Measurements from ENCODE around the gene JPT1. TPM values are rescaled to one million over a fixed set of nuclear protein-coding genes. Genes with fewer than 3 reads are reported as not detected.

Gene JPT1
- total and polyA plus RNA-seq, 2 donors (not counting 3 experiments of a cell fraction or from before 2014, with no cell fraction given): 212 to 352 TPM

DNA sequence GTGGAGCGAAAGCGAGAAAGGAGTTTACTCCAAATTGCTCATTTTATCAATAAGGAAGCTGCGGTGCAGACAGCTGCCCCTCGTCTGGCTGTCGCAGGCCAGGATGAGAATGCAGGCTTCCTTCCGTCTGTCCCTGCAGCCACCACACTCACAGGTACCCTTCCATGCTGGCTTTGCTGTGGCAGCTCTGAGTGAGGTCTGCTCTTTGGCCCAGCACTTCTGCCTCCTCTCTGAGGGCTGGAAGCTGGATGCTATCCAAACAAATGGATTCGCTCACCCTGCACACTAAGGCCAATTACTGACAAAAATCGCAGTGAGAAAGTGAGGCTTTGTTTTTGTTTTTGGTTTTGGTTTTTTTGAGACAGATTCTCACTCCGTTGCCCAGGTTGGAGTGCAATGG, 37.6 kb downstream of the JPT1 start:
- H3K9ac ChIP-seq (replicated peaks; ENCODE audit: extremely low read depth, insufficient read depth, low read length): no peak overlapping the region
- FAIRE-seq (no peak), DNase-seq (ENCODE audit: low read depth, low spot score) (no peak)
- no peaks in the 10 kb centered on the region for H4K20me1 ChIP-seq (replicated peaks; ENCODE audit: control insufficient read depth, extremely low read depth, insufficient read depth, low read length)
- dilution Hi-C loops (cut with MboI; ENCODE audit: extremely low pct_ligation_motif_present, low sequenced_read_pairs) (no loop called here), intact Hi-C loops (cut with micrococcal nuclease) (no loop called here)
- H3K4me1 ChIP-seq (ENCODE audit: control insufficient read depth, extremely low read depth, insufficient read depth, low read length): peaks cover 7% of the 10 kb centered on the region
- no TSS peak for BruUV-seq (replicated peaks)
- no peak overlapping the region for H2AFZ ChIP-seq (ENCODE audit: low read depth, low read length)
- CTCF ChIA-PET: interaction anchor here (0.6 to 5.5 kb wide), 6 partner anchors 9 to 86 kb away, joined by 3 to 257 read pairs (median 6); partner anchors contain the start of genes NT5C and NUP85
- H3K79me2 ChIP-seq (ENCODE audit: control insufficient read depth, insufficient read depth, low read length): no peaks in the 10 kb centered on the region
- peaks cover 2 to 3% of the 10 kb centered on the region in 2 experiments for H3K36me3 ChIP-seq (ENCODE audit: control insufficient read depth in 2 of 2, extremely low read depth in 1 of 2, insufficient read depth in 2 of 2, low read length in 2 of 2)
- no peaks in the 10 kb centered on the region for H3K27me3 ChIP-seq (ENCODE audit: control insufficient read depth in 2 of 2, insufficient read depth in 2 of 2, low read length in 2 of 2)
- H3K4me3 ChIP-seq (replicated peaks in 1 of 3; ENCODE audit: insufficient read depth in 1 of 3, low read depth in 1 of 3, low read length in 3 of 3): no peak overlapping the region
- H3K9me1 ChIP-seq (replicated peaks; ENCODE audit: control insufficient read depth, extremely low read depth, insufficient read depth, low read length): no peaks in the 10 kb centered on the region
- H3K4me2 ChIP-seq (ENCODE audit: insufficient read depth, low read length): no peak overlapping the region
- H3K27ac ChIP-seq (ENCODE audit: insufficient read depth, low read depth, low read length): no peak overlapping the region
- H3K9me3 ChIP-seq (replicated peaks; ENCODE audit: control insufficient read depth, insufficient read depth, low read length): no peaks in the 10 kb centered on the region
- TF ChIP-seq EZH2 (IDR thresholded peaks at IDR 0.05; ENCODE audit: borderline replicate concordance, low read depth, low read length, severe bottlenecking) (no peak), POLR2A (IDR thresholded peaks at IDR 0.05; ENCODE audit: low read depth, low read length) (no peak), POLR2AphosphoS5 (IDR thresholded peaks at IDR 0.05; ENCODE audit: insufficient read depth, low read depth, low read length) (no peak), GATA2 (IDR thresholded peaks at IDR 0.05; ENCODE audit: insufficient read depth, insufficient read length, low read depth, low read length) (no peak), CTCF (IDR thresholded peaks at IDR 0.05; ENCODE audit: extremely low read depth in 1 of 2, insufficient read depth in 1 of 2, low read depth in 1 of 2, low read length in 2 of 2) (no peak), FOS (IDR thresholded peaks at IDR 0.05; ENCODE audit: borderline replicate concordance, insufficient read depth, low read length) (no peak), JUN (IDR thresholded peaks at IDR 0.05; ENCODE audit: borderline replicate concordance, insufficient read depth, insufficient read length, low read depth) (no peak), MAX (IDR thresholded peaks at IDR 0.05; ENCODE audit: insufficient read depth, insufficient read length) (no peak), MYC (IDR thresholded peaks at IDR 0.05; ENCODE audit: low read depth, low read length) (no peak)
- POLR2A ChIA-PET: no interaction called here
